HCT116 (cell line): Measurements from ENCODE around the gene ZNF384. TPM values are rescaled to one million over a fixed set of nuclear protein-coding genes. Genes with fewer than 3 reads are reported as not detected.

Source experiments
- ATAC-seq: fragments of 200-7000 bp; cut with Tn5 transposase; 2 replicates; pipeline ENCODE4 v1.9.1; 2020; ENCODE audit warnings: mild to moderate bottlenecking, moderate library complexity
- BruUV-seq: library from RNA; stranded (reverse); fragments of 400-500 nt; replicated peaks from 2 replicates; lab custom pipeline; 2021; lab: Mats Ljungman, UMichigan
- CTCF ChIA-PET: fragments of 300-600 bp; sonication (Branson Sonifier 250); formaldehyde crosslinking; loops from one replicate; lab custom pipeline; 2021; ENCODE audit warnings: antibody characterized with exemption; lab: Charles Lee
- POLR2A ChIA-PET: fragments of 300-600, 350-600 bp; sonication (Branson Sonifier 250); formaldehyde crosslinking; loops from one replicate; lab custom pipeline; 2021; ENCODE audit warnings: antibody characterized with exemption; lab: Charles Lee
- RAD21 ChIA-PET, 2 experiments: fragments of 300-600 bp; sonication (Branson Sonifier 250); formaldehyde crosslinking; loops; one replicate each; lab custom pipeline; 2023; ENCODE audit warnings: low total read pairs in 2 of 2; ENCODE audit not compliant: uncharacterized antibody in 2 of 2, unreplicated experiment in 2 of 2, low non-redundant PET in 1 of 2; lab: Charles Lee
- DNase-seq: peaks from one replicate; pipeline ENCODE4 v3.0.0-alpha.2; 2010; ENCODE audit warnings: low read depth, low spot score
- H2AFZ ChIP-seq: fragments of 200-600 bp; shearing (Covaris generic), sonication (generic); 2 replicates; pipeline ENCODE4 v1.6.1; 2017; ENCODE audit warnings: low read depth, mixed run types, mixed read lengths, antibody characterized with exemption, low read length; ENCODE audit not compliant: poor library complexity, severe bottlenecking
- H3K27ac ChIP-seq: 2 replicates; pipeline ENCODE4 v1.5.1; 2012; ENCODE audit warnings: low read depth, low read length
- H3K27me3 ChIP-seq: fragments of 200-600 bp; sonication (generic); 2 replicates; pipeline ENCODE4 v1.6.1; 2016; ENCODE audit warnings: mixed run types, low read length, mixed read lengths; ENCODE audit not compliant: insufficient read depth
- H3K36me3 ChIP-seq, 2 experiments: fragments of 200-500 bp in 1 of 2; fragments of 200-600 bp in 1 of 2; sonication (Bioruptor generic) in 1 of 2; sonication (generic) in 1 of 2; 2 replicates each; pipeline versions ENCODE4 v1.5.1 to v1.6.1; 2014 to 2016; ENCODE audit warnings: low read length in 2 of 2, inconsistent platforms in 1 of 2, mixed read lengths in 1 of 2, mixed run types in 1 of 2; ENCODE audit not compliant: insufficient read depth in 2 of 2, control insufficient read depth in 1 of 2
- H3K4me1 ChIP-seq, 2 experiments: fragments of 200-600 bp in 1 of 2; sonication (generic) in 1 of 2; 2 replicates each; pipeline versions ENCODE4 v1.5.1 to v1.6.1; 2012 to 2017; ENCODE audit warnings: low read length in 2 of 2, inconsistent platforms in 1 of 2, mild to moderate bottlenecking in 1 of 2, mixed read lengths in 1 of 2, mixed run types in 1 of 2, moderate library complexity in 1 of 2; ENCODE audit not compliant: insufficient read depth in 2 of 2, control insufficient read depth in 1 of 2
- H3K4me2 ChIP-seq: fragments of 200-600 bp; sonication (generic); 2 replicates; pipeline ENCODE4 v1.6.1; 2017; ENCODE audit warnings: mixed run types, low read length, mixed read lengths
- H3K4me3 ChIP-seq, 2 experiments: fragments of 200-600 bp in 1 of 2; sonication (generic) in 1 of 2; replicated peaks in 1 of 2; 2 replicates each; pipeline ENCODE4 v1.5.1; 2011 to 2016; ENCODE audit warnings: low read length in 2 of 2, control low read depth in 1 of 2, low read depth in 1 of 2, mild to moderate bottlenecking in 1 of 2, mixed read lengths in 1 of 2, mixed run types in 1 of 2
- H3K79me2 ChIP-seq: fragments of 200-600 bp; sonication (generic); 2 replicates; pipeline ENCODE4 v1.6.1; 2017; ENCODE audit warnings: mild to moderate bottlenecking, mixed run types, low read length, moderate library complexity, mixed read lengths; ENCODE audit not compliant: insufficient read depth
- H3K9ac ChIP-seq: fragments of 200-600 bp; sonication (generic); 2 replicates; pipeline ENCODE4 v1.6.1; 2016; ENCODE audit warnings: low read length, mixed read lengths
- H3K9me2 ChIP-seq: fragments of 200-600 bp; sonication (generic), shearing (Covaris generic); 2 replicates; pipeline ENCODE4 v1.6.1; 2017; ENCODE audit warnings: mixed run types, mild to moderate bottlenecking, moderate library complexity; ENCODE audit not compliant: insufficient read depth
- H3K9me3 ChIP-seq, 2 experiments: fragments of 200-500 bp in 1 of 2; fragments of 200-600 bp in 1 of 2; sonication (Bioruptor generic) in 1 of 2; sonication (generic) in 1 of 2; 2 replicates each; pipeline ENCODE4 v1.6.1; 2014 to 2017; ENCODE audit warnings: low read length in 2 of 2, mixed read lengths in 2 of 2, inconsistent platforms in 1 of 2, low read depth in 1 of 2, mild to moderate bottlenecking in 1 of 2, mixed run types in 1 of 2, moderate library complexity in 1 of 2; ENCODE audit not compliant: control insufficient read depth in 1 of 2, insufficient read depth in 1 of 2
- H4K20me1 ChIP-seq: fragments of 200-600 bp; sonication (generic), shearing (Covaris generic); 2 replicates; pipeline ENCODE4 v1.6.1; 2017; ENCODE audit warnings: mixed run types, mild to moderate bottlenecking, moderate library complexity; ENCODE audit not compliant: insufficient read depth
- CBX3 ChIP-seq: IDR thresholded peaks from 2 replicates; pipeline ENCODE4 v1.6.1; 2012; ENCODE audit warnings: low read depth
- CEBPB ChIP-seq: IDR thresholded peaks from 2 replicates; pipeline ENCODE4 v1.6.1; 2012; ENCODE audit warnings: low read depth
- ELF1 ChIP-seq: IDR thresholded peaks from 2 replicates; pipeline ENCODE4 v1.6.1; 2012; ENCODE audit warnings: low read depth, borderline replicate concordance
- EZH2 ChIP-seq: fragments of 200-600 bp; sonication (generic); IDR thresholded peaks from 2 replicates; pipeline ENCODE4 v1.6.1; 2017; ENCODE audit warnings: antibody characterized with exemption, mixed run types
- EZH2phosphoT487 ChIP-seq: fragments of 200-600 bp; IDR thresholded peaks from 2 replicates; pipeline ENCODE4 v1.6.1; 2018; ENCODE audit warnings: antibody characterized with exemption, borderline replicate concordance
- FOSL1 ChIP-seq: IDR thresholded peaks from 2 replicates; pipeline ENCODE4 v1.6.1; 2012; ENCODE audit warnings: low read depth
- JUND ChIP-seq: IDR thresholded peaks from 2 replicates; pipeline ENCODE4 v1.6.1; 2012
- POLR2AphosphoS5 ChIP-seq: IDR thresholded peaks from 2 replicates; pipeline ENCODE4 v1.6.1; 2011; ENCODE audit warnings: mild to moderate bottlenecking, low read depth, low read length, moderate library complexity
- RAD21 ChIP-seq: IDR thresholded peaks from 2 replicates; pipeline ENCODE4 v1.6.1; 2012; ENCODE audit warnings: low read depth, mild to moderate bottlenecking
- SP1 ChIP-seq: IDR thresholded peaks from 2 replicates; pipeline ENCODE4 v1.6.1; 2012; ENCODE audit warnings: low read depth
- SRF ChIP-seq: IDR thresholded peaks from 2 replicates; pipeline ENCODE4 v1.6.1; 2012; ENCODE audit warnings: low read depth
- YY1 ChIP-seq: IDR thresholded peaks from 2 replicates; pipeline ENCODE4 v1.6.1; 2011; ENCODE audit warnings: low read length, low read depth, moderate library complexity, mild to moderate bottlenecking; ENCODE audit not compliant: insufficient replicate concordance; ENCODE audit errors: extremely low read depth
- ZFX ChIP-seq: fragments of 450-650 bp; IDR thresholded peaks from 2 replicates; pipeline ENCODE4 v1.6.1; 2017
- ZNF274 ChIP-seq: fragments of 200-500 bp; sonication (Bioruptor generic); IDR thresholded peaks from 2 replicates; pipeline ENCODE4 v1.6.1; 2014; ENCODE audit warnings: mild to moderate bottlenecking, low read depth, low read length, inconsistent platforms
- intact Hi-C: fragments of 100-400 bp; cut with micrococcal nuclease; formaldehyde crosslinking; loops from 2 replicates; pipeline ENCODE4 v1.10.0; 2022
- total RNA-seq: library from RNA; stranded (reverse); gene quantifications from one replicate; pipeline ENCODE4 v1.2.1, GENCODE V29; 2021; ENCODE audit not compliant: unreplicated experiment
- TF ChIP-seq, protein P1 (sequence below): IDR thresholded peaks from 2 replicates; pipeline ENCODE4 v1.6.1; 2012; ENCODE audit warnings: low read depth
- TF ChIP-seq, protein P2 (sequence below): IDR thresholded peaks from 2 replicates; pipeline ENCODE4 v1.6.1; 2012

Gene ZNF384
- total RNA-seq, 1 experiment from 2014 or later: 73.4 TPM

DNA sequence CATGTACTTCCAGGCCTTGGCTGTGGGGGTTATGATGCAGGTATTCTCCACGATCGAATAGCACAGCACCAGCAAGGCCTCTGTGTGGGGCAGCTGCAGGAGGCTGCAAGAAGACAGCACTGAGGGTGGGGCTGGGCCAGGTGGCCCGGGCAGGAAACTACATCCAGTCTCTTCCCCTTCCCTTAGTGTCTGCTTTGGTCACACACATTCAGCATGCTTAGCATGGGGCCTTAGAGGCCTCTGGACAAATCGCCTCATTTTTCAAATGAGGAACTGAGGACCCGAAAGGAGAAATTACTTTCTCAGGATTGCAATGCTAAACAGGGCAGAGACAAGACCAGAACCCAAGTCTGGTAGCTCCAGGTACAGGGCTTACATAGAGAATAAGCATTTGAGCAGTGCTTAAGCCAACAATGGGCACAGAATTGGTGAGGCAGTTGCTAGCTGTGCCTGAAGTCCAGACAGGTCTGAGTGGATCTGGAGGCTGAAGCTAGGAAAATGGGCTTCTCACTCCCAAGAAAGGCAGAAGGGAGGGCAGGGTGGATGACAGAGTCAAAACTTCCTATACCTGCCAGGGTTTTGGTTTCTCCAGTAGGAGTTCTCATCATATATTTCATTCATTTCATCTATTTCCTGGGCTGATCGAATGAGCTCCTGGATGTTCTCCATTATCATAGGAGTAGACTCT lies 45.5 kb downstream of the ZNF384 start:
- Histone ChIP-seq H3K9me3 (peaks cover 0 to 10% of the 10 kb centered on the region in 2 experiments; a peak in 1 of 4 replicates), H3K27ac (no peak overlapping the region), H3K4me3 (no peak overlapping the region), H3K9me2 (no peaks in the 10 kb centered on the region), H3K4me1 (no peaks in the 10 kb centered on the region), H3K79me2 (no peaks in the 10 kb centered on the region), H3K36me3 (no peaks in the 10 kb centered on the region), H2AFZ (no peak overlapping the region), H3K27me3 (peaks cover 6% of the 10 kb centered on the region; the same call in 1 of the 2 replicates), H3K9ac (no peak overlapping the region), H3K4me2 (no peak overlapping the region), H4K20me1 (no peaks in the 10 kb centered on the region)
- ATAC-seq (no peak), DNase-seq (no peak)
- intact Hi-C loops: no loop called here
- RAD21 ChIA-PET: no interaction called here
- POLR2A ChIA-PET: no interaction called here
- no TSS peak for BruUV-seq
- TF ChIP-seq ZNF274 (peak; percentile 41), POLR2AphosphoS5 (no peak)
- CTCF ChIA-PET: no interaction called here

DNA sequence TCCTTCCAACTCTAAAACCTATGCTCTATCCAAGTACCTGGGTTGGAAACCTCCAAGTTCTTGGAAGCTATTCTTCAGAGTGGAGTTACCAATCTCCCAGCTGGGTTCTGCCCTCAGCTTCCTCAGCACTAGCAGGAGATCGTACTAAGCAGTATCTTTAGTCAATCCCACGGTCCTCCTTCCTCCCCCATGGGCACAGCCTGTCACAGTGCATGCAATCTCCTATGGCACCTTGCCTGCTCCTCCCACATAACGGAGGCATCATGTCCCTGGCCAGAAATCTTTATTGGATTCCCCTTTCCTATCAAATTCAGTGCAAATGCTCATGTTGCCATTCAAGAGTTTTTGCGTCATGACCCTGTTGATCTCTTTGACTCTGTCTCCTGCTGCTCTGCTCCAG lies 48.0 kb downstream of the ZNF384 start:
- no peak overlapping the region for H2AFZ ChIP-seq
- no peak overlapping the region for H3K4me2 ChIP-seq
- H3K4me1 ChIP-seq: peaks cover 6 to 7% of the 10 kb centered on the region in 2 experiments
- H3K27ac ChIP-seq: no peak overlapping the region
- peaks cover 6% of the 10 kb centered on the region; the same call in 1 of the 2 replicates for H3K27me3 ChIP-seq
- no peaks in the 10 kb centered on the region for H4K20me1 ChIP-seq
- RAD21 ChIA-PET: no interaction called here
- no peaks in the 10 kb centered on the region for H3K79me2 ChIP-seq
- POLR2A ChIA-PET: no interaction called here
- ATAC-seq (no peak), DNase-seq (no peak)
- no peaks in the 10 kb centered on the region for H3K36me3 ChIP-seq
- H3K4me3 ChIP-seq: no peak overlapping the region
- no TSS peak for BruUV-seq
- intact Hi-C loops: no loop called here
- H3K9me2 ChIP-seq: no peaks in the 10 kb centered on the region
- H3K9ac ChIP-seq: no peak overlapping the region
- H3K9me3 ChIP-seq: peaks cover 0 to 10% of the 10 kb centered on the region in 2 experiments; a peak in 1 of 4 replicates
- TF ChIP-seq SP1 (no peak), ELF1 (no peak), CBX3 (no peak), ZFX (no peak), YY1 (no peak), RAD21 (no peak), EZH2 (no peak), FOSL1 (no peak), SRF (no peak), POLR2AphosphoS5 (no peak), CEBPB (no peak), EZH2phosphoT487 (no peak), JUND (no peak)
- TF ChIP-seq, protein P1, sequence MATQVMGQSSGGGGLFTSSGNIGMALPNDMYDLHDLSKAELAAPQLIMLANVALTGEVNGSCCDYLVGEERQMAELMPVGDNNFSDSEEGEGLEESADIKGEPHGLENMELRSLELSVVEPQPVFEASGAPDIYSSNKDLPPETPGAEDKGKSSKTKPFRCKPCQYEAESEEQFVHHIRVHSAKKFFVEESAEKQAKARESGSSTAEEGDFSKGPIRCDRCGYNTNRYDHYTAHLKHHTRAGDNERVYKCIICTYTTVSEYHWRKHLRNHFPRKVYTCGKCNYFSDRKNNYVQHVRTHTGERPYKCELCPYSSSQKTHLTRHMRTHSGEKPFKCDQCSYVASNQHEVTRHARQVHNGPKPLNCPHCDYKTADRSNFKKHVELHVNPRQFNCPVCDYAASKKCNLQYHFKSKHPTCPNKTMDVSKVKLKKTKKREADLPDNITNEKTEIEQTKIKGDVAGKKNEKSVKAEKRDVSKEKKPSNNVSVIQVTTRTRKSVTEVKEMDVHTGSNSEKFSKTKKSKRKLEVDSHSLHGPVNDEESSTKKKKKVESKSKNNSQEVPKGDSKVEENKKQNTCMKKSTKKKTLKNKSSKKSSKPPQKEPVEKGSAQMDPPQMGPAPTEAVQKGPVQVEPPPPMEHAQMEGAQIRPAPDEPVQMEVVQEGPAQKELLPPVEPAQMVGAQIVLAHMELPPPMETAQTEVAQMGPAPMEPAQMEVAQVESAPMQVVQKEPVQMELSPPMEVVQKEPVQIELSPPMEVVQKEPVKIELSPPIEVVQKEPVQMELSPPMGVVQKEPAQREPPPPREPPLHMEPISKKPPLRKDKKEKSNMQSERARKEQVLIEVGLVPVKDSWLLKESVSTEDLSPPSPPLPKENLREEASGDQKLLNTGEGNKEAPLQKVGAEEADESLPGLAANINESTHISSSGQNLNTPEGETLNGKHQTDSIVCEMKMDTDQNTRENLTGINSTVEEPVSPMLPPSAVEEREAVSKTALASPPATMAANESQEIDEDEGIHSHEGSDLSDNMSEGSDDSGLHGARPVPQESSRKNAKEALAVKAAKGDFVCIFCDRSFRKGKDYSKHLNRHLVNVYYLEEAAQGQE: no peak
- TF ChIP-seq, protein P2, sequence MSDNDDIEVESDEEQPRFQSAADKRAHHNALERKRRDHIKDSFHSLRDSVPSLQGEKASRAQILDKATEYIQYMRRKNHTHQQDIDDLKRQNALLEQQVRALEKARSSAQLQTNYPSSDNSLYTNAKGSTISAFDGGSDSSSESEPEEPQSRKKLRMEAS: no peak
- TF ChIP-seq, all 23 proteins: peak for 0
- CTCF ChIA-PET: no interaction called here
